GM21619 (cell line): ENCODE data around the gene SEC63.
"Not testable (repeated sequence)": the region's sequence is repeated elsewhere in the genome, so short reads cannot be mapped to it uniquely, and the experiment has no call there.

Source experiments
- ATAC-seq: cut with Tn5 transposase; IDR thresholded peaks from one replicate; pipeline ENCODE4 v1.9.1; 2021; ENCODE audit not compliant: unreplicated experiment

The SEC63 gene

DNA sequence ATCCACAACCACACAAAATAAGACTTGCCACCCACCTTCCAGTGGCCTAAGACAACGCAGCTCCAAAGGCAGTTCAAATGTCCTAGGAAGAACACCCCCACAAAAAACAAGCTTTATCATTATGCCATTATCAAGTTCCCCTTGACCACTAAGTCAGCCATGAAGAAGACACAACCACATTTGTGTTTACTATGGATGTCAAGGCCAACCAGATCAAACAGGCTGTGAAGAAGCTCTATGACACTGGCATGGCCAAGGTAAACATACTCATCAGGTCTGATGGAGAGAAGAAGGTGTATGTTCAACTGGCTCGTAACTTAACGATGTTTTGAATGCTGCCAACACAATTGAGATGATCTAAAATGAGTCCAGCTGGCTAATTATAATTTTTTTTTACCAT, 26.1 kb downstream of the SEC63 start:
- no peak for ATAC-seq

DNA sequence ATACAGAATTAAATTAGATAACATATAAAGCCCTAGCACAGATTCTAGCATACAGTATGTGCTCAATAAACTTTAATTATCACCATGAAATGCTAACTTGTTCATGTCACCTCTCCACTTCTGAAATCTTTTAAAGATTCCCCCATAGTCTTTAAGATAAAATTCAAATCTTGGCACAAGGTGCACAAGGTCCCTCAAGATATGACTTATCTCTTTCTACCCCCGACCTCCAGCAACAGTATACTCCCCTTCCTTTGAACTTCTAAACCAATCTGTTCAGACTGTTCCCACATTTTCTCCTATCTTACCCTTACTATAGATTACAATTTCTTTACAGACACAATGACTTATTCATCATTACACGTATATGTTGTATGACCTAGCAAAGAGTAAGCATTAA, 29.0 kb downstream of the SEC63 start:
- ATAC-seq: no peak

DNA sequence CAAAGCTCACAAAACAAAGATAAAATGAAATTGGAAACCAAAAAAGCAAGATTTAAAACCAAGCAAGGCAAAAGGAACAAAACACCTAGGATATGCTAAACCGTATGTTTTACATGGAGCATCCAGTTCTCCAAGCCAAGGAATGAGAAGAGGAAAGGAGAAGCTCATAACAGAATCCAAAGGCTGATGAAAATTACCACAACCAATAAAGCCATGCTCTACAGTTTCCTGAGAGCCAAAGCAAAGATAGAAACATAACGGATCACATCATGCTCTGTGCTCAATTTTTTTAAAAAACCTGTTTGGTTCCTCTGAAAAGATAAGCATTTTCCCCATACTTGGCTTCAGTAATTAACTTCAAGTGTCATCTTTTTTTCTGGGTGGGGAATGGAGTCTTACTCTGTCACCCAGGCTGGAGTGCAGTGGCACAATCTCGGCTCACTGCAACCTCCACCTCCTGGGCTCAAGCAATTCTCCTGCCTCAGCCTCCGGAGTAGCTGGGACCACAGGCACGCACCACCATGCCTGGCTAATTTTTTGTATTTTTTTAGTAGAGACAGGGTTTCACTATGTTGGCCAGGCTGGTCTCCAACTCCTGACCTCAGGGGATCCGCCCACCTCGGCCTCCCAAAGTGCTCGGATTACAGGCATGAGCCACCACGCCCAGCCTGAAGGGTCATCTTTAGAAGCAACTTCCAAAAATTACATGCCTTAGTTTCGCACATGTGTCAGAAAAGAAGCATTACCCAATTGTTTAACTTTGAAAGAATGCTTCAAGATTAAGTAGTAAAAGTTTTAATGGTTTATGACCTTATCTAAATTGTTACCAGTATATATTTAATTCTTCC, 31.1 kb downstream of the SEC63 start:
- not testable (repeated sequence) for ATAC-seq

DNA sequence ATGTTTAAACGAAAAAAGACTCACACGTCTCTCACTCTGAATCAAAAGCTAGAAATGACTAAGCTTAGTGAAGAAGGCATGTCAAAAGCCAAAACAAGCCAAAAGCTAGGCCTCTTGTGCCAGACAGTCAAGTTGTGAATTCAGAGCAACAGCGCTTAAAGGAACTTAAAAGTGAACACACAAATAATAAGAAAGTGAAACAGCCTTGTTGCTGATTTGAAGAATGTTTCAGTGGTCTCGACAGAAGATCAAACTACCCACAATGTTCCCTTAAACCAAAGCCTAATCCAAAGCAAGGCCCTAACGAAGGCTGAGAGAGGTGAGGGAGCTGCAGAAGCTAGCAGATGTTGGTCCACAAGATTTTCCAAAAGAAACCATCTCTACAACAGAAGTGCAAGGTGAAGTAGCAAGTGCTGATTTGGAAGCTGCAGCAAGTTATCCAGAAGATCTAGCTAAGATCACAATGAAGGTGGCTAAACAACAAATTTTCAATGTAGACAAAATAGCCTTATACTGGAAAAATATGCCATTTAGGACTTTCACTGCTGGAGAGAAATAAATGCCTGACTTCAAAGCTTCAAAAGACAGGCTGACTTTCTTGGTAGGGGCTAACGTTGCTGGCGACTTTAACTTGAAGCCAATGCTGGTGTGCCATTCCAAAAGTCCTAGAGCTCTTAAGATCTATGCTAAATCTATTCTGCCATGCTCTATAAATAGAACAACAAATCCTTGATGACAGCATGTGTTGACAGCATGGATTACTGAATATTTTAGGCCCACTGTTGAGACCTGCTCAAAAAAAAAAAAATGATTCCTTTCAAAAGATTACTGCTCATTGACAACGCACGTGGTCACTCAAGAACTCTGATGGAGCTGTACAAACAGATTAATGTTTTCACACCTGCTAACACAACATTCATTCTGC, 40.3 kb downstream of the SEC63 start:
- ATAC-seq: peak; percentile 66

DNA sequence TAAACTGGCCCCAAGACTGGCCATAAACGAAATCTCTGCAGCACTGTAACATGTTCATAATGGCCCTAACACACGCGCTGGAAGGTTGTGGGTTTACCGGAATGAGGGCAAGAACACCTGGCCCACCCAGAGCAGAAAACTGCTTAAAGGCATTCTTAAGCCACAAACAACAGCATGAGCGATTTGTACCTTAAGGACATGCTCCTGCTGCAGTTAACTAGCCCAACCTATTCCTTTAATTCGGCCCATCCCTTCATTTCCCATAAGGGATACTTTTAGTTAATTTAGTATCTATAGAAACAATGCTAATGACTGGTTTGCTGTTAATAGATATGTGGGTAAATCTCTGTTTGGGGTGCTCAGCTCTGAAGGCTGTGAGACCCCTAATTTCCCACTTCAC, 41.0 kb downstream of the SEC63 start:
- ATAC-seq: not testable (repeated sequence)

DNA sequence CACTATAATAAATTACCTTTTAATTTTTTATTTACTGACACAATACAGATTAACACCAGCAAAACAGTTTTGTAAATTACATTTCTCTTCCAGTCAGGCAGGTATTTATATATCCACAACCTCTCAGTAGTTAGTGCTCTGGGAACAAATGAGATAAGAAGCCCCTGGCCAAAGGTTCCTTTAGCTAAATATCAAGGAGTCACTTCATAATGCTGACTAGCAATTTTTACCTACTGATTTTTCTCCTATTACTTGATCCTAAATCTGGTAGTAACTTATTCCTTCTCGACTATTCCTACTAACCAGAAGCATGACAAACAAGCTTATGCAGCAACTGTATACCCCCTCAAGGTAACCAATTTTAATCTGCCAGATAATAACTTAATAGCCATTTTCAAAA, 46.3 kb downstream of the SEC63 start:
- no peak for ATAC-seq

DNA sequence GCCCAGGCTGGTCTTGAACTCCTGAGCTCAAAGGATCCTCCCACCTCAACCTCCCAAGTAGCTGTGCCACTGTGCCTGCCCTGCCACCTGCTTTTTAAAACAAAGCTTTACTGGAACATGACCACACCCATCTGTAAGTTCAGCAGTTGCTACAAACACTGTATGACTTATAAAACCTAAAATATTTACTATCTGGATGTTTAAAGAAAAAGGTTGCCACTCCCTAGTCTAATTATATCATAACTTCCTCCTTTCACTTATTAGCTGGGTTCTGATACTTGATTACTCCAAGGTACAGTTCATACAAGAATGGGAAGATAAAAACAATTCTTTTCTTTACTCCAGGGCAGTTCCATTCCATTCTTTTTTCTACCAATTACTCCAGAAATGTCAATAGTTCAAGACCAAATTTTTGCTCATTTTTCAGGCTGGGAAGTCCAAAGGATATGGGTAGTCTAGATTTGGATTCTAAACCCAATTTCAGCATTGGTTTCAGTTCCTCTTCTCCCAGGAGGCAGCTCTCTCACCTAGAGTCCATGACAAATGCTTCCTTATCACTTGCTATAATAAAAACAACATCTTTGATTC, 63.1 kb downstream of the SEC63 start:
- ATAC-seq: no peak

DNA sequence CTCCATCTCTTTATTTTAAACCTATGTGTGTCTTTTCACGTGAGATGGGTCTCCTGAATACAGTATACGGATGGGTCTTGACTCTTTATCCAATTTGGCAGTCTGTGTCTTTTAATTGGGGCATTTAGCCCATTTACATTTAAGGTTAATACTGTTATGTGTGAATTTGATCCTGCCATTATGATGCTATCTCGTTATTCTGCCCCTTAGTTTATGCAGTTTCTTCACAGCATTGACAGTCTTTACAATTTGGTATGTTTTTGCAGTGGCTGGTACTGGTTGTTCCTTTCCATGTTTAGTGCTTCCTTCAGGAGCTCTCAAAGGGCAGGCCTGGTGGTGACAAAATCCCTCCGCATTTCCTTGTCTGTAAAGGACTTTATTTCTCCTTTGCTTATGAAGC, 67.6 kb downstream of the SEC63 start:
- not testable (repeated sequence) for ATAC-seq

DNA sequence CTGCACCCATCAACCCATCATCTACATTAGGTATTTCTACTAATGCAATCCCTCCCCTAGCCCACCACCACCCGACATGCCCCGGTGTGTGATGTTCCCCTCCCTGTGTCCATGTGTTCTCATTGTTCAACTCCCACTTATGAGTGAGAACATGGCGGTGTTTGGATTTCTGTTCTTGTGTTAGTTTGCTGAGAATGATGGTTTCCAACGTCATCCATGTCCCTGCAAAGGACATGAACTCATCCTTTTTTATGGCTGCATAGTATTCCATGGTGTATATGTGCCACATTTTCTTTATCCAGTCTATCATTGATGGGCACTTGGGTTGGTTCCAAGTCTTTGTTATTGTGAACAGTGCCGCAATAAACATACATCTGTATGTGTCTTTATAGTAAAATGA, 72.1 kb downstream of the SEC63 start:
- not testable (repeated sequence) for ATAC-seq

DNA sequence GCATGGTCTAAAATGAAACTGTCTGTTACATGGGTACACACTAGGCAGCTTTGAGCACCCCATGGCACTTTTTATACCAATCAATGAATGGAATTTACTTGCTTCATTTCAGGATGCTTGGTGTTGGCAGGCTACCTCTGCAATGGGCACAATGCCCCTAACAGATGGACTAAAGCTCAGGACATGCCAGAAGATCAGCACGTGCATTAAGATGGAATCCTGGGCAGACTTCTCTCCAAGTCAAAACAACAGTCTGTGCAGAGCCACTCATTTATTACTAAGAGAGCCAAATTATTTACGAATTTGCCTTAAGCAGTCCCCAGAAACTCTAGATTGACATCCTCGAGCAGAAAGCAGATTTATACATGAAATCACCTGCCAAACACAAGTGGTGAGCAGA, 78.1 kb downstream of the SEC63 start:
- ATAC-seq: no peak

DNA sequence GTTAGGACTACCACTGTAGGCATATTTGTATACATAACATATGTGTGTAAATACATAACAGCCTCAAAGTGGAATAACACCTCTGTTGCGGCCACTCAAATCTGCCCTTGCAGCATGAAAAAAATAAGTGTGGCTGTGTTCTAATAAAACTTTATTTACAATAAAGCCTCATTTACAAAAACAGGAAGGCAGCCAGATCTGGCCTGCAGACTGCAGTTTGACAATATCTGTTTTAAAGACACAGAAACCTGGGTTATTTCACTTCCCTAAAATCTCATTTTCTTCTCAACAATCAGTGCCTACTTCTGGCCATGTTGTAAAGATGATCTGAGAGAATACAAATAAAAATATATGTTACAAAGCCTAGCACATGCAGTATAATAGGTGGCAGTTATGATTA, 80.0 kb downstream of the SEC63 start:
- ATAC-seq: no peak

DNA sequence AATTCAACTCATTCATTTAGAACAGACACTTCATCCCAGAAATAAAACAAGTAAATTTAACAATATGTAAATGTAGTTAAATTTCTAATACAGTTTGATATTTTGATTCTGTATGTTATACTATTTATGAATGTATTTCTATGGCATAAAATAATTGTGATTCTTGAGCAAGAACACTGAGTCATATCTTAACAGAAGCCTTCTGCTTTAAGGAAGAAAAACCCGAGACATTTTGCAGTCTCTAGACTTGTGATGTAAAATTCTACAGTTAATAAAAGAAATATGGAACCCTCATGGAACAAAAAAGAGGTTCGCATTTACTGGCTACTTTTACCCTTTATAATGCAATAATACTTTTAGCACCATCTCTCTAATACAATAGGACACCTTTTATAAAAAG, 86.0 kb downstream of the SEC63 start:
- ATAC-seq: no peak

DNA sequence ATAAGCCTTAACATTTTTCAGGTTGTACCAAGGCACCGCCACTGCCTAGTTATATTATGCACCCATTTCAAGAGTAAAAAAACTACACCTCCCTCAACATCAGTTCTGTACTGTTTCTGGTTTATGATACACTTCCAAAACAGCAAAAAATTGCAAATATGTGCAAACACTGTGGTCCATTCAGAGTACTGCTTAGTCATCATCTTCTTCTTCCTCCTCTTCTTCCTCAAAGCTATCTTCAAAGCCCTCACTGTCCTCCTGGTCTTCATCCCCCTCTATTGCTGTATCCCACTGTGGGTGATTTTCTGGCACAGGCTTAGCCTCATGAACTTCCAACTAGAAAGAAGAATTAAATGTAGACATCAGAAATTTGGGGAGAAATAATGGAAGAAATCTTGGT, 86.5 kb downstream of the SEC63 start:
- ATAC-seq: not testable (repeated sequence)

DNA sequence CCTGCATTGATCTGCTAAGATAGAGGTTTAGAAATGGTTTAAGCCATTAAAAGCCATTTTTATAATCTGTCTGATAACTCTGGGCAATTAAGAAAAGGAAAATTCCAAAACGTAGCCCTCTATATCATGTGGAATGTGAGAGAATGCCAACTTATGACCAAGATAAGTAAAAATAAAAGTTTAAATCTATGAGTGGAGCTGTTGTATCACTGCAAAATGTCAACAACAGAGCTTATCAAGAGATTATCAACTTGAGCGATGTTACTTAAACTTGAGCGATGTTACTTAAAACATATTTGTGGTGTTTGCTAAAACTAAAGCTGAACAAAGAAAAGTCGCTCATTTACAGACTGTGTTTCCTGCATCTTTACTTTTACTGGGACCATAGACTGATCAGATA, 87.0 kb downstream of the SEC63 start:
- no peak for ATAC-seq

DNA sequence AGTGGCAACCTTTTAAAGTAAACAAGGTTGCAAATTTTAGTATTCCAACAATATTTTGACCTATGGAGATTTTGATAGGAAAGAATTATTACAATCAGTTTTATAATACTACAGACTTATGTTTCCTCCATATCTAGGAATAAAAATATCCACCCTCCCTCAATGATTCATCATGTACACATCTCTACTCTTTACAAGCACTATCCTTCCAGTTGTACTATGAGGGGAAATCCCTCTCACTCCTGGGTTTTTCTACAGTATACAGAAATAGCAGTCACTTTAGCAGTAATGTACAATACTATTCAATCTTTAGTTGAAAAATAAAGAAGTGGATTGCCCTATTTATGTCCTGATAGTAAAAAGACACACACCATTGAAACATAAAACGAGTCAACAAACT, 87.6 kb downstream of the SEC63 start:
- ATAC-seq: no peak

DNA sequence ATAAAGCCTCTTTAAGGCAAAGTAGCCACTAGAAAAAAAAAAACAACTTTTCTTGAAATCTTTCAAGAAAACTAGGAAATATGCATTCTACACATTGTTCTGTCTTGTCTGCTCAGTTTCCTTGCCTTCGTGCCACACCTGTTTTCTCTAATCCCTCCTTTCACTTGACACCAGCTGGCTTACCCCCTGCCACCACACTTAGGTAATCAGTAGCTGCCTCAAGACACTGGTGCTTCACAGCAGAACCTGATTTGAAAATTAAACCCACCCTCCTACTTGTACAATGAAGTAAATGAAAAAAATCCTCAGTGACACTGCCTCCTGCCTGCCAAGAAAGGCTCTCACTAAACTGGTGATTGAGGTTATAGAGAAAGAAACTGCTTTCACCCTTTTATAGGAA, 88.1 kb downstream of the SEC63 start:
- ATAC-seq: no peak

DNA sequence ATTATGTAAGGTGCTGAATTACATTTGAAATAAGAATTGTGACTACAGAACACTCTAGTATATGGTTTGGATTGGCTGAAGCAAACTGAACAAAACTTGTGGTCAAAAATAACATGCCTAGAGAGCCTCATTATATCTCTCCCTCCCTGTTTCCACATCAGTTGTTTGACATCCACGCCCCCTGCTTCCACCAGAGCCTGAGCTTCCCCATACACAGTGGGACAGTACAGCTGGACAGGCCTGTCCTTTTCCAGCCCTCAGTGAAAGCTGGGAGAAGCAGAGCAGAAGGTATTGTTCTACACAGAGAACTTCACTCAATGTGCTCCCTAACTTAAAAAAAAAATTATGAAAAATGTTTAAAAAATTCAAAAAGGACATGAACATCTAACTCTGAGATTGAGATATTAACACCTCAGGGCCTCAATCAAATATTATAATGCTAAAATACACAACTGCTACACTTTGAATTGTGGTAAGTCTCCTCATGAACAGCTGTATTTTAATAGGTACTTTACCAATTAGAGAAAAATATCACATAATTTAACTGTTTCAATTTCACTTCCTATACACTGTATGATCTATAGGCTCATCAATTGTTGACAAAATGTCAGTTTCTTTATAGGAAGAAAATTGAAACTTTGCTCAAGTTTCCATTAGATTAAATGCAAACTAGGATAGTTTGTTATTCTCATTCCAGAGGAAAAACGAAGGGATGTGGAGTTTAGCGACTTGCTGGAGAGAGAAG, 89.0 kb downstream of the SEC63 start:
- ATAC-seq: no peak

DNA sequence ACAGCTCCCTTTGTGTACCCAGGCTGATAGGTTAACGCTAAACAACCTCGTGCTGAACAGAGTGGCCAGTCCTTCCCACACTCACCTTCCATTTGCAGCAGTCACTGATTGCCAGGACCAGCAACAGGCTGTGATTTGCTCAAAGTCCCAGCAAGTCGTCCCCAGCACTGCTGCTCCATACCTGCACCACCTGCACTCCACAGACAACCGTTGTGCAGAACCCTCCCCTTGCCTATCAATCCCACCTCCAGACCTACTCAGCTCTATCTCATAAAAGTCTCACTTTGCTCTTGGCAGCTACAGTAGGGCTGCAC, 90.7 kb downstream of the SEC63 start:
- no peak for ATAC-seq

DNA sequence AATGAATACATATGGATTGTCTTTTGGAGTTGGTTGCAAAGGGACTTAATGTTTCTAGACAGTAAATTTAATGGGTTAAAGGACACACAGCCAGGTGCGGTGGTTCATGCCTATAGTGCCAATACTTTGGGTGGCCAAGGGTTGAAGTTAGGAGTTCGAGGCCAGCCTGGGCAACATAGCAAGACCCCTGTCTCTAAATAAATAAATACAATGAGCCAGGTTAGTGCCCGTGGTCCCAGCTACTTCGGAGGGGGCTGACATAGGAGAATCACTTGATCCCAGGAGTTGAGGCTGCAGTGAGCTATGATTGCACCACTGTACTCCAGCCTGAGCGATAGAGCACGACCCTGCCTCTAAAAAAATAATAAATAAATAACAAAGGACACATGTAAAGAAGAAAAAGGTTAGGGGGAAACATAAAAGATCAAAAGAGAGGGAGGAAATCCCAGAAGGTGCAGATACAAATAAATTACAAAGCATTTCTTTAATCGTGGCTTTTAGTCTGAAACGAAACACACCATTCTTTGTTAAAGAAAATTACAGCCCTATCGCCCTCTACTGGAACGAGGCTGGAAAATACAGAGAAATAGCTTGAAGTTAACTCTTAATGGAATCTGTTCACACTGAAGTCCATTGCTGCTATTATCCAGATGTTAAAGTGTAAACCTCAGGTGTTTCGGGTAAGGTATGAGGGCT, 91.3 kb downstream of the SEC63 start:
- no peak for ATAC-seq
